ENCODE results near the gene CDH13. TPM values are rescaled to one million over a fixed set of nuclear protein-coding genes. Genes with fewer than 3 reads are reported as not detected.

The CDH13 gene
- total and polyA plus RNA-seq, 2 experiments from 2014 or later: 1.6 to 4.4 TPM

GRCh38 chr16:83720213-83720612 is 1093.4 kb downstream of the CDH13 start (continued):
- TF ChIP-seq EZH2 (IDR thresholded peaks at IDR 0.05; ENCODE audit: low read depth, unreplicated experiment): no peak
- no peak for TF ChIP-seq NANOG (IDR thresholded peaks at IDR 0.05; ENCODE audit: borderline replicate concordance)
- no peak for TF ChIP-seq STAT1 (IDR thresholded peaks at IDR 0.05; ENCODE audit: unreplicated experiment)
- TF ChIP-seq POLR2AphosphoS5 (IDR thresholded peaks at IDR 0.05; ENCODE audit: low read depth): no peak

GRCh38 chr16:83720981-83721380 is 1094.2 kb downstream of the CDH13 start:
- no peaks in the 10 kb centered on the region for H3K9me3 Mint-ChIP-seq
- H3K27ac Mint-ChIP-seq: no peak overlapping the region
- Histone ChIP-seq H3K27ac (ENCODE audit: low read depth) (no peak overlapping the region), H2AFZ (no peak overlapping the region), H3K4me2 (no peak overlapping the region), H3K4me3 (no peak overlapping the region), H3F3A (replicated peaks; ENCODE audit: low read depth) (no peaks in the 10 kb centered on the region), H3K4me1 (ENCODE audit: insufficient read depth) (no peaks in the 10 kb centered on the region), H3K27me3 (ENCODE audit: insufficient read depth) (no peaks in the 10 kb centered on the region), H3K36me3 (ENCODE audit: insufficient read depth) (no peaks in the 10 kb centered on the region), H3K9me2 (ENCODE audit: insufficient read depth) (no peaks in the 10 kb centered on the region; the same call in 1 of the 2 replicates), H4K20me1 (replicated peaks; ENCODE audit: insufficient read depth) (no peaks in the 10 kb centered on the region), H3K79me2 (replicated peaks; ENCODE audit: insufficient read depth) (no peaks in the 10 kb centered on the region)
- DNase-seq (ENCODE audit: low spot score) (no peak), ATAC-seq (no peak)
- no peak overlapping the region for H3K4me3 Mint-ChIP-seq
- H3K36me3 Mint-ChIP-seq (ENCODE audit: low read depth): no peaks in the 10 kb centered on the region
- H3K4me1 Mint-ChIP-seq: no peaks in the 10 kb centered on the region; the same call in 1 of the 3 replicates
- TF ChIP-seq POLR2AphosphoS5 (IDR thresholded peaks at IDR 0.05; ENCODE audit: low read depth): no peak
- TF ChIP-seq JUNB (IDR thresholded peaks at IDR 0.05; ENCODE audit: unreplicated experiment): no peak
- TF ChIP-seq, protein P1, sequence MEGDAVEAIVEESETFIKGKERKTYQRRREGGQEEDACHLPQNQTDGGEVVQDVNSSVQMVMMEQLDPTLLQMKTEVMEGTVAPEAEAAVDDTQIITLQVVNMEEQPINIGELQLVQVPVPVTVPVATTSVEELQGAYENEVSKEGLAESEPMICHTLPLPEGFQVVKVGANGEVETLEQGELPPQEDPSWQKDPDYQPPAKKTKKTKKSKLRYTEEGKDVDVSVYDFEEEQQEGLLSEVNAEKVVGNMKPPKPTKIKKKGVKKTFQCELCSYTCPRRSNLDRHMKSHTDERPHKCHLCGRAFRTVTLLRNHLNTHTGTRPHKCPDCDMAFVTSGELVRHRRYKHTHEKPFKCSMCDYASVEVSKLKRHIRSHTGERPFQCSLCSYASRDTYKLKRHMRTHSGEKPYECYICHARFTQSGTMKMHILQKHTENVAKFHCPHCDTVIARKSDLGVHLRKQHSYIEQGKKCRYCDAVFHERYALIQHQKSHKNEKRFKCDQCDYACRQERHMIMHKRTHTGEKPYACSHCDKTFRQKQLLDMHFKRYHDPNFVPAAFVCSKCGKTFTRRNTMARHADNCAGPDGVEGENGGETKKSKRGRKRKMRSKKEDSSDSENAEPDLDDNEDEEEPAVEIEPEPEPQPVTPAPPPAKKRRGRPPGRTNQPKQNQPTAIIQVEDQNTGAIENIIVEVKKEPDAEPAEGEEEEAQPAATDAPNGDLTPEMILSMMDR (conservative IDR thresholded peaks at IDR 0.05; ENCODE audit: low read depth in 2 of 2): no peak
- no peak for TF ChIP-seq STAT1 (IDR thresholded peaks at IDR 0.05; ENCODE audit: unreplicated experiment)
- no peak for TF ChIP-seq REST (IDR thresholded peaks at IDR 0.05; ENCODE audit: unreplicated experiment)
- no peak for TF ChIP-seq ETS1 (IDR thresholded peaks at IDR 0.05)
- TF ChIP-seq EZH2 (IDR thresholded peaks at IDR 0.05; ENCODE audit: low read depth, unreplicated experiment): no peak
- TF ChIP-seq ZNF331 (CRISPR knock-in tag; IDR thresholded peaks at IDR 0.05; ENCODE audit: low read depth): no peak
- no peak for TF ChIP-seq EZH2phosphoT487 (IDR thresholded peaks at IDR 0.05; ENCODE audit: unreplicated experiment)
- no peak for TF ChIP-seq NANOG (IDR thresholded peaks at IDR 0.05; ENCODE audit: borderline replicate concordance)
- TF ChIP-seq ZNF462 (CRISPR knock-in tag; IDR thresholded peaks at IDR 0.05): no peak
- TF ChIP-seq ZNF114 (CRISPR knock-in tag; IDR thresholded peaks at IDR 0.05): no peak
- no peak for TF ChIP-seq CREB1 (CRISPR knock-in tag; IDR thresholded peaks at IDR 0.05; ENCODE audit: low read depth)
- H3K27me3 Mint-ChIP-seq (ENCODE audit: insufficient read depth, low read depth, poor library complexity): peaks cover 2% of the 10 kb centered on the region

Measured in GM23338 (cell line).